GM21717 (cell line): ENCODE data around the gene SEMA4D.

Experiments
- ATAC-seq: cut with Tn5 transposase; IDR thresholded peaks from one replicate; pipeline ENCODE4 v1.9.1; 2021; ENCODE audit warnings: mild to moderate bottlenecking, moderate library complexity; ENCODE audit not compliant: unreplicated experiment

SEMA4D gene

DNA sequence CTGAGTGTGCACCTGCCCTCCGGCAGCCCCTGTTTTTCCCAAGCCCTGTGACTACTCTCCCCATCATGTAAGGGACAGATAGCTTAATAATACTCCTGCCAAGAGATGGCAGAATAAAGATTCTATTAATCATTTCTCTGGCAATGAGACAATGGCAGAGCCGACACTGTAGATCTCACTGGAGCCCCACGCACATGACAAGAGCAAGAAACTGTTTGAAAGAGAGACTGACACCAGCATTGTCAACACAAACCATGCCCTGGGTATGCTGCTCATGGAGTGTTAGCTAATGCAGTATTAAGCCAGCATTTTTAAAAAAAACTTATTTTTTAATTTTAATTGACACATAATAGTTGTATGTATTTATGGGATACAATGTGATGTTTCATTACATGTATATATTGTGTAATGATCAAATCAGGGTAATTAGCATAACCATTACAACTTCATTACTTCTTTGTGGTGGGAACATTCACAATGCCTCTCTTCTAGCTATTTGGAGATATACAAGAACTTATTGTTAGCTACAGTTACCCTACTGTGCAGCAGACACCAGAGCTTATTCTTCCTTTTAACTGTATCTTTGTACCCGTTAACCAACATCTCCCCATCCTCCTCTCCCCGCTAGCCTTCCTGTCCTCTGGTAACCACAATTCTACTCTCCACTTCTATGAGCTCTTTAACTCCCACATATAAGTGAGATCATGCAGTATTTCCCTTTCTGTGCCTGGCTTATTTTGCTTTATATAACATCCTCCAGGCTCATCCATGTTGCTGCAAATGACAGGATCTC is 31.5 kb upstream of the SEMA4D start:
- ATAC-seq, result no peak

DNA sequence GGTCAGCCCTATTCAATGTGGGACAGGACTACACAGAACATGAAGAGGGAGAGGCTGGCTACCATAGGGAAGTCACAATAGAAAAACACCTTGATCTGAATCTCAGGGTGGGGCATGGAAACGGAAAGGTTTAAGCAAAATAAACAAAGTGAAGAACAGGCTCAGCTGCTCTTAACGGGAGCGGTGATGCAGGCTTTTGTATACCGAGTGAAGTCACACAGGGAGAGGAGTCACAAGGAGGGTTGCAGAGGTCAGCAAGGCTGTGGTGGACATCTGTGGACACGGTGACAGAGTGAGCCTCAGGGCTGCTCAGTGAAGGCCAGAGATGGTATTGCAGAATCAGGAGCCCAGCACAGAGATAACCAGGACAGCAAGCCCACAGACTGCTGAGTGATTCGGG is 30.6 kb upstream of the SEMA4D start:
- no peak for ATAC-seq

GRCh38 chr9:89528131-89528530 is 30.2 kb upstream of the SEMA4D start:
- no peak for ATAC-seq

GRCh38 chr9:89527084-89527483 is 29.2 kb upstream of the SEMA4D start:
- ATAC-seq, result no peak

GRCh38 chr9:89526667-89527066 is 28.8 kb upstream of the SEMA4D start:
- no peak for ATAC-seq

GRCh38 chr9:89525446-89526374 is 27.8 kb upstream of the SEMA4D start:
- ATAC-seq, result no peak

DNA sequence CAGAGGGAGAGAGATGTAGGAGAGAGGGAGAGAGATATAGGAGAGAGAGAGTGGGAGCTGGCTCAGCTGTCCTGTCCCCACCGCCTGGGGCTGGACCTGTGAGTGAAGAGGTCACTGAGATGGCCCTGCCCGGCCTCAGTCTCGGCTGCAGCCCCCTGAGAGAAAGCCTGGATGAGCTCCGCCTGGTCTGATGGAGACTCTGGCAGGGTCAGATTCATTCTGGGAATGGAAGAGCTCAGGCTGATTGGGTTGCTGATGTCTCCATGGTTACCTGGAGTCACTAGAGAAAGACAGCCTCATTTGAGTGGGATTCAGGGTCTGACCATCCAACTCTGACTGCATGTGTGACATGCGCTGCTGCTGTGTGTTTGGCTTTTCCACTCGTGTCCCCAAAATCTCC is 27.1 kb upstream of the SEMA4D start:
- ATAC-seq, result no peak

DNA sequence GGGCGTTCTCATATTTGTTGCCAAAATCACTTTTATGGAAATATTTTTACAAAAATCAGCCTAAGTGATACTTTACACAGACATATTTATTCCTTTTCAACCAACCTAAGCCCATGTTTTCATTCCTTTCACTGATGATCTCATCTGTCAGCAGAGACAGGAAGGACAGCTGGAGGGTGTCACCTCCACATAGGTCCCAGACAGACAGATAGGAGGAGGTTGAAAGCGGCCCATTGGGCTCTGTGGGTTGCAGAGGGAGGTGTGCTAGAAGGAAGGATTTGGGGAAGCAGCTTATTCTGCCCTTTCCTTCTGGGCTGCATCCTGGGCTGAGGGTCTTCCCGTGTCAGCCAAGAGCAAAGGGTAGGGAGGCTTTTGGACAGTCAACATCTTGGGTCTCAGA is 26.0 kb upstream of the SEMA4D start:
- no peak for ATAC-seq

GRCh38 chr9:89522959-89523285 is 25.0 kb upstream of the SEMA4D start:
- ATAC-seq, result peak; percentile 14

DNA sequence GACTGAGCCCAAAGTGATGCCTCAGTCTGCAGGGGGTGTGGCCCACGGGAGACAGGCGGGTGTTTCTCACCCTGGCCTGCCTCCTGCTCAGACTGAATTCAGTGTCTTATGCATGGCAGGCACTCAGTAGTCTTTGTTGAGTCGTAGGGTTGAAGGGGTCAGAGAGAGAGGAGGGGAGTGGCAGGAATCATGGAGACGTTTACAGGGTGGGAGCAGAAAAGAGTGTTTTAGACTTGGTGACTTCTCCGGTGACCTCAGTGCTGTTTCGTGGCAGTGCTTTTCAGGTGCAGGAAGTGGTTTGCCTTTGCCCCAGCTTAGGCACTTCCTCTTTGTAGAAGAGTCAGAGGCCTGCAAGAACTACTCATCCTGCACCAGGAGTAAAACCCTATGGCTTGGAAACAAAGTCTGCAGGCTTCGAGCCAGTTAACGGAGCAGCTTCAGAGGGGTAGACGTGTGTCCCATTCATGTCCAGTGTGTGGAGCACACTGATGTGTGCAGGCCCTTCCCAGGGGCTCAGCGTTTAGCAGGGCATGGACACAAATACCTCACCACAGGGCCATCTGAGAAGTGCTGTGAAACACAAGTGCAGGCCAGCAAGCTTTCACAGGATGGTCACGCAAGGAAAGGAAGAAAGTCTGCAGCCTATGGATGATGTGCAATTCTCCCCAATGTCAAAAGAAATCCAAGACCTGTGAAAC is 24.5 kb upstream of the SEMA4D start:
- peak; percentile 86 for ATAC-seq

GRCh38 chr9:89519366-89519805 is 21.5 kb upstream of the SEMA4D start:
- ATAC-seq, result no peak

GRCh38 chr9:89518466-89519365 is 20.8 kb upstream of the SEMA4D start:
- ATAC-seq, result no peak

GRCh38 chr9:89515416-89515815 is 17.5 kb upstream of the SEMA4D start:
- ATAC-seq, result no peak

- ATAC-seq, result no peak
These were observed 17.0 kb upstream of the SEMA4D start for GRCh38 chr9:89514956-89515355.

GRCh38 chr9:89514337-89514736 is 16.4 kb upstream of the SEMA4D start:
- no peak for ATAC-seq

DNA sequence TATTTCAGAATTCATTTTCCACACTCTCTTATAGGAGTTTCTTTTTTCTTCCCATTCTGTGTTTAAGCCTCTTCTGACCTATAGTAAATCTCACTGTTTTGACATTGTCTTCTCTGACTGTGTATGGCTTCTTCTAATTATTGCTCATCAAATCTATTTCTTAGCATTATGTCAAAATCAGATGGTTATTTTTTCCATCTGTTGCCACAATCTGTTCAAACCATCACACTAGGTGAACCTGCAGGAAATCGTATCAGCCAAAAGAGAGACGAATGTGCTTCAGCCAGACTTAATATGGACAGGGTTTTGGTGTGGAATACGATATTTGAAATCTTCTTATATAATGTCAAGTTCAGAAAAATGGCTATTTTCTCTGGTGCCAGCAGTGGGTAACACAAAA is 15.9 kb upstream of the SEMA4D start:
- ATAC-seq, result no peak

- no peak for ATAC-seq
These were observed 14.5 kb upstream of the SEMA4D start for GRCh38 chr9:89512382-89512781.

GRCh38 chr9:89508951-89509615 is 11.2 kb upstream of the SEMA4D start:
- ATAC-seq, result no peak

- ATAC-seq, result no peak
These were observed 8.0 kb upstream of the SEMA4D start for GRCh38 chr9:89505911-89506310.

GRCh38 chr9:89505048-89505447 is 7.1 kb upstream of the SEMA4D start:
- ATAC-seq, result no peak
